PC-9 (cell line): ENCODE data around the gene NDUFS1.
"Not testable (repeated sequence)": the region's sequence is repeated elsewhere in the genome, so short reads cannot be mapped to it uniquely, and the experiment has no call there.

Experiments
- EZH2 ChIP-seq: fragments of 200-600 bp; sonication (generic); IDR thresholded peaks from 2 replicates; pipeline ENCODE4 v1.8.0; 2017; ENCODE audit warnings: antibody characterized with exemption, low read depth
- TF ChIP-seq, protein P1 (sequence below): fragments of 200-600 bp; sonication (generic); conservative IDR thresholded peaks from 2 replicates; pipeline ENCODE4 v1.6.1; 2017; ENCODE audit warnings: mixed run types, antibody characterized with exemption, mild to moderate bottlenecking, moderate library complexity

DNA sequence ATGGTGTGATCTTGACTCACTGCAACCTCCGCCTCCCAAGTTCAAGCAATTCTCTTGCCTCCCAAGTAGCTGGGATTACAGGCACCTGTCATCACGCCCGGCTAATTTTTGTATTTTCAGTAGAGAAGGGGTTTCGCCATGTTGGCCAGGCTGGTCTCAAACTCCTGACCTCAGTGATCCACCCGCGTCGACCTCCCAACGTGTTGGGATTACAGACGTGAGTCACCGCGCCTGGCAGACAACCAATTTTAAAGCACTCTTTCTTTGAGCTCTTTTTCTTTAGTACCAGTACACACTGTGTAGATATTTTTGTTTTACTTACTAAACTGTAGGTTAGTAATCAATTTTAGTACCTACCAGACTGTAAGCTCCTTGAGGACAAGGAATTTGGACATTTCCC lies 2.2 kb downstream of the NDUFS1 start:
- TF ChIP-seq, protein P1, sequence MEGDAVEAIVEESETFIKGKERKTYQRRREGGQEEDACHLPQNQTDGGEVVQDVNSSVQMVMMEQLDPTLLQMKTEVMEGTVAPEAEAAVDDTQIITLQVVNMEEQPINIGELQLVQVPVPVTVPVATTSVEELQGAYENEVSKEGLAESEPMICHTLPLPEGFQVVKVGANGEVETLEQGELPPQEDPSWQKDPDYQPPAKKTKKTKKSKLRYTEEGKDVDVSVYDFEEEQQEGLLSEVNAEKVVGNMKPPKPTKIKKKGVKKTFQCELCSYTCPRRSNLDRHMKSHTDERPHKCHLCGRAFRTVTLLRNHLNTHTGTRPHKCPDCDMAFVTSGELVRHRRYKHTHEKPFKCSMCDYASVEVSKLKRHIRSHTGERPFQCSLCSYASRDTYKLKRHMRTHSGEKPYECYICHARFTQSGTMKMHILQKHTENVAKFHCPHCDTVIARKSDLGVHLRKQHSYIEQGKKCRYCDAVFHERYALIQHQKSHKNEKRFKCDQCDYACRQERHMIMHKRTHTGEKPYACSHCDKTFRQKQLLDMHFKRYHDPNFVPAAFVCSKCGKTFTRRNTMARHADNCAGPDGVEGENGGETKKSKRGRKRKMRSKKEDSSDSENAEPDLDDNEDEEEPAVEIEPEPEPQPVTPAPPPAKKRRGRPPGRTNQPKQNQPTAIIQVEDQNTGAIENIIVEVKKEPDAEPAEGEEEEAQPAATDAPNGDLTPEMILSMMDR: not testable (repeated sequence)
- not testable (repeated sequence) for TF ChIP-seq EZH2
